Measurements from ENCODE around the gene COG5.
A peak's percentile ranks its signal among the peaks of the same experiment; 100 is the strongest.

The COG5 gene

GRCh38 chr7:107446988-107447387 is 116.7 kb downstream of the COG5 start:
- peak; percentile 46; the same call in 1 of the 3 replicates for ATAC-seq (ENCODE audit: low read depth)
- H3K36me3 ChIP-seq (ENCODE audit: low read depth), result no peaks in the 10 kb centered on the region

GRCh38 chr7:107446531-107446930 is 117.2 kb downstream of the COG5 start:
- Histone ChIP-seq H3K27me3 (ENCODE audit: insufficient read depth, poor library complexity, severe bottlenecking) (no peaks in the 10 kb centered on the region), H3K4me3 (ENCODE audit: severe bottlenecking) (no peak overlapping the region), H3K27ac (ENCODE audit: poor library complexity, severe bottlenecking) (no peak overlapping the region), H3K4me1 (ENCODE audit: insufficient read depth, poor library complexity, severe bottlenecking) (peaks cover 6% of the 10 kb centered on the region), H3K36me3 (ENCODE audit: low read depth) (no peaks in the 10 kb centered on the region), H3K9me3 (ENCODE audit: severe bottlenecking) (no peaks in the 10 kb centered on the region)
- ATAC-seq (ENCODE audit: low read depth) (no peak), DNase-seq (ENCODE audit: low spot score) (no peak)
- no peak for TF ChIP-seq CTCF (IDR thresholded peaks at IDR 0.05; ENCODE audit: poor library complexity, severe bottlenecking)

More at GRCh38 chr7:107446988-107447387, 116.7 kb downstream of the COG5 start:
- DNase-seq (ENCODE audit: low spot score), result no peak
- peaks cover 6% of the 10 kb centered on the region for H3K4me1 ChIP-seq (ENCODE audit: insufficient read depth, poor library complexity, severe bottlenecking)
- H3K9me3 ChIP-seq (ENCODE audit: severe bottlenecking), result no peaks in the 10 kb centered on the region
- H3K4me3 ChIP-seq (ENCODE audit: severe bottlenecking), result no peak overlapping the region
- H3K27me3 ChIP-seq (ENCODE audit: insufficient read depth, poor library complexity, severe bottlenecking), result no peaks in the 10 kb centered on the region
- no peak overlapping the region for H3K27ac ChIP-seq (ENCODE audit: poor library complexity, severe bottlenecking)
- TF ChIP-seq CTCF (IDR thresholded peaks at IDR 0.05; ENCODE audit: poor library complexity, severe bottlenecking), result no peak

- ATAC-seq (ENCODE audit: low read depth) (no peak), DNase-seq (ENCODE audit: low spot score) (no peak)
- H3K27me3 ChIP-seq (ENCODE audit: insufficient read depth, poor library complexity, severe bottlenecking), result no peaks in the 10 kb centered on the region
- no peaks in the 10 kb centered on the region for H3K9me3 ChIP-seq (ENCODE audit: severe bottlenecking)
- TF ChIP-seq CTCF (IDR thresholded peaks at IDR 0.05; ENCODE audit: poor library complexity, severe bottlenecking), result no peak
- H3K4me3 ChIP-seq (ENCODE audit: severe bottlenecking), result no peak overlapping the region
- no peak overlapping the region for H3K27ac ChIP-seq (ENCODE audit: poor library complexity, severe bottlenecking)
- peaks cover 6% of the 10 kb centered on the region for H3K4me1 ChIP-seq (ENCODE audit: insufficient read depth, poor library complexity, severe bottlenecking)
- H3K36me3 ChIP-seq (ENCODE audit: low read depth), result no peaks in the 10 kb centered on the region
These were observed 121.0 kb downstream of the COG5 start for GRCh38 chr7:107442678-107443077.

GRCh38 chr7:107441581-107442422 is 121.9 kb downstream of the COG5 start:
- no peak overlapping the region for H3K4me3 ChIP-seq (ENCODE audit: severe bottlenecking)
- no peaks in the 10 kb centered on the region for H3K36me3 ChIP-seq (ENCODE audit: low read depth)
- DNase-seq (ENCODE audit: low spot score), result no peak
- ATAC-seq (ENCODE audit: low read depth), result no peak
- H3K4me1 ChIP-seq (ENCODE audit: insufficient read depth, poor library complexity, severe bottlenecking), result no peaks in the 10 kb centered on the region
- H3K27ac ChIP-seq (ENCODE audit: poor library complexity, severe bottlenecking), result no peak overlapping the region
- TF ChIP-seq CTCF (IDR thresholded peaks at IDR 0.05; ENCODE audit: poor library complexity, severe bottlenecking), result no peak
- no peaks in the 10 kb centered on the region for H3K9me3 ChIP-seq (ENCODE audit: severe bottlenecking)
- no peaks in the 10 kb centered on the region for H3K27me3 ChIP-seq (ENCODE audit: insufficient read depth, poor library complexity, severe bottlenecking)

GRCh38 chr7:107439025-107439424 is 124.7 kb downstream of the COG5 start:
- no peaks in the 10 kb centered on the region for H3K9me3 ChIP-seq (ENCODE audit: severe bottlenecking)
- ATAC-seq (ENCODE audit: low read depth), result no peak
- TF ChIP-seq CTCF (IDR thresholded peaks at IDR 0.05; ENCODE audit: poor library complexity, severe bottlenecking), result no peak
- no peak overlapping the region for H3K27ac ChIP-seq (ENCODE audit: poor library complexity, severe bottlenecking)
- H3K27me3 ChIP-seq (ENCODE audit: insufficient read depth, poor library complexity, severe bottlenecking), result no peaks in the 10 kb centered on the region
- no peaks in the 10 kb centered on the region for H3K36me3 ChIP-seq (ENCODE audit: low read depth)
- no peak for DNase-seq (ENCODE audit: low spot score)
- no peaks in the 10 kb centered on the region for H3K4me1 ChIP-seq (ENCODE audit: insufficient read depth, poor library complexity, severe bottlenecking)
- no peak overlapping the region for H3K4me3 ChIP-seq (ENCODE audit: severe bottlenecking)
